ENCODE data around the gene AMBP.
A peak's percentile ranks its signal among the peaks of the same experiment; 100 is the strongest.

Gene AMBP

GRCh38 chr9:114090798-114091197, 12.7 kb upstream of the AMBP start:
- Histone ChIP-seq H2BK5ac (ENCODE audit: low read length) (no peak overlapping the region), H3K4ac (ENCODE audit: low read length) (no peak overlapping the region), H3K27ac (replicated peaks; ENCODE audit: low read length) (no peak overlapping the region), H3K4me3 (ENCODE audit: low read length in 2 of 2) (no peak overlapping the region), H2BK15ac (ENCODE audit: low read length) (no peak overlapping the region), H4K91ac (ENCODE audit: low read depth, low read length, poor library complexity) (no peak overlapping the region), H3K9me3 (replicated peaks in 1 of 2; ENCODE audit: control insufficient read depth in 2 of 2, insufficient read depth in 1 of 2, low read depth in 1 of 2, low read length in 2 of 2) (no peaks in the 10 kb centered on the region), H3K23ac (ENCODE audit: low read depth, low read length, poor library complexity) (no peak overlapping the region), H2AK5ac (ENCODE audit: low read depth, low read length) (no peak overlapping the region), H4K8ac (ENCODE audit: low read depth, low read length) (no peak overlapping the region), H3K9ac (ENCODE audit: low read depth, low read length, poor library complexity) (no peak overlapping the region), H3K79me1 (ENCODE audit: low read depth, low read length) (no peaks in the 10 kb centered on the region), H3K4me2 (ENCODE audit: insufficient read depth, low read length, poor library complexity, severe bottlenecking) (no peak overlapping the region), H3K18ac (ENCODE audit: low read length) (no peak overlapping the region), H2BK120ac (ENCODE audit: low read depth, low read length) (no peak overlapping the region), H2BK12ac (ENCODE audit: low read length) (no peak overlapping the region), H3K36me3 (replicated peaks in 1 of 2; ENCODE audit: control insufficient read depth in 2 of 2, insufficient read depth in 2 of 2, low read length in 2 of 2) (no peaks in the 10 kb centered on the region), H3K4me1 (ENCODE audit: control insufficient read depth in 2 of 2, insufficient read depth in 1 of 2, low read depth in 1 of 2, low read length in 2 of 2) (no peaks in the 10 kb centered on the region), H3K14ac (ENCODE audit: low read length) (no peak overlapping the region), H3K27me3 (ENCODE audit: control insufficient read depth in 3 of 3, insufficient read depth in 3 of 3, low read depth in 1 of 3, low read length in 3 of 3) (peaks cover 0 to 40% (median 0%) of the 10 kb centered on the region in 3 experiments), H2AFZ (ENCODE audit: low read length) (no peak overlapping the region)
- WGBS, 2 donors (ENCODE audit: extremely low coverage in 2 of 2, insufficient read length in 2 of 2, insufficient replicate concordance in 1 of 2) = no CpG with 5 or more reads among the region's 4 CpGs
- no peak for DNase-seq (ENCODE audit: low spot score)

GRCh38 chr9:114089206-114089840, 11.2 kb upstream of the AMBP start:
- no peak overlapping the region for H4K8ac ChIP-seq (ENCODE audit: low read depth, low read length)
- H3K23ac ChIP-seq (ENCODE audit: low read depth, low read length, poor library complexity) = no peak overlapping the region
- peak overlapping the region; percentile 91 for H3K14ac ChIP-seq (ENCODE audit: low read length)
- H3K4me2 ChIP-seq (ENCODE audit: insufficient read depth, low read length, poor library complexity, severe bottlenecking) = no peak overlapping the region
- no peak overlapping the region for H4K91ac ChIP-seq (ENCODE audit: low read depth, low read length, poor library complexity)
- no peak overlapping the region for H3K4ac ChIP-seq (ENCODE audit: low read length)
- H3K27ac ChIP-seq (replicated peaks; ENCODE audit: low read length) = no peak overlapping the region
- H3K36me3 ChIP-seq (replicated peaks in 1 of 2; ENCODE audit: control insufficient read depth in 2 of 2, insufficient read depth in 2 of 2, low read length in 2 of 2) = no peaks in the 10 kb centered on the region
- H3K4me1 ChIP-seq (ENCODE audit: control insufficient read depth in 2 of 2, insufficient read depth in 1 of 2, low read depth in 1 of 2, low read length in 2 of 2) = no peaks in the 10 kb centered on the region
- no peaks in the 10 kb centered on the region for H3K79me1 ChIP-seq (ENCODE audit: low read depth, low read length)
- no peak overlapping the region for H2AFZ ChIP-seq (ENCODE audit: low read length)
- no peak overlapping the region for H3K9ac ChIP-seq (ENCODE audit: low read depth, low read length, poor library complexity)
- H2AK5ac ChIP-seq (ENCODE audit: low read depth, low read length) = peak overlapping the region; percentile 51
- H2BK12ac ChIP-seq (ENCODE audit: low read length) = no peak overlapping the region
- H3K27me3 ChIP-seq (ENCODE audit: control insufficient read depth in 3 of 3, insufficient read depth in 3 of 3, low read depth in 1 of 3, low read length in 3 of 3) = peaks cover 0 to 41% (median 0%) of the 10 kb centered on the region in 3 experiments
- WGBS, 2 donors (ENCODE audit: extremely low coverage in 2 of 2, insufficient read length in 2 of 2, insufficient replicate concordance in 1 of 2) = no CpG with 5 or more reads among the region's 4 CpGs
- H2BK5ac ChIP-seq (ENCODE audit: low read length) = peak overlapping the region; percentile 19
- no peak overlapping the region for H3K4me3 ChIP-seq (ENCODE audit: low read length in 2 of 2)
- H2BK120ac ChIP-seq (ENCODE audit: low read depth, low read length) = peak overlapping the region; percentile 21
- H3K9me3 ChIP-seq (replicated peaks in 1 of 2; ENCODE audit: control insufficient read depth in 2 of 2, insufficient read depth in 1 of 2, low read depth in 1 of 2, low read length in 2 of 2) = no peaks in the 10 kb centered on the region
- no peak for DNase-seq (ENCODE audit: low spot score)
- H2BK15ac ChIP-seq (ENCODE audit: low read length) = no peak overlapping the region
- peak overlapping the region; percentile 15 for H3K18ac ChIP-seq (ENCODE audit: low read length)

- Histone ChIP-seq H3K14ac (ENCODE audit: low read length) (peak overlapping the region; percentile 39), H3K79me1 (ENCODE audit: low read depth, low read length) (no peaks in the 10 kb centered on the region), H3K23ac (ENCODE audit: low read depth, low read length, poor library complexity) (no peak overlapping the region), H2BK15ac (ENCODE audit: low read length) (no peak overlapping the region), H3K27me3 (ENCODE audit: control insufficient read depth in 3 of 3, insufficient read depth in 3 of 3, low read depth in 1 of 3, low read length in 3 of 3) (peaks cover 0 to 44% (median 0%) of the 10 kb centered on the region in 3 experiments), H3K4me3 (ENCODE audit: low read length in 2 of 2) (no peak overlapping the region), H2AK5ac (ENCODE audit: low read depth, low read length) (no peak overlapping the region), H4K8ac (ENCODE audit: low read depth, low read length) (no peak overlapping the region), H4K91ac (ENCODE audit: low read depth, low read length, poor library complexity) (no peak overlapping the region), H3K4me1 (ENCODE audit: control insufficient read depth in 2 of 2, insufficient read depth in 1 of 2, low read depth in 1 of 2, low read length in 2 of 2) (no peaks in the 10 kb centered on the region), H3K18ac (ENCODE audit: low read length) (no peak overlapping the region), H2AFZ (ENCODE audit: low read length) (no peak overlapping the region), H2BK5ac (ENCODE audit: low read length) (peak overlapping the region; percentile 19), H2BK12ac (ENCODE audit: low read length) (no peak overlapping the region), H3K9ac (ENCODE audit: low read depth, low read length, poor library complexity) (no peak overlapping the region), H2BK120ac (ENCODE audit: low read depth, low read length) (no peak overlapping the region), H3K4me2 (ENCODE audit: insufficient read depth, low read length, poor library complexity, severe bottlenecking) (no peak overlapping the region), H3K27ac (replicated peaks; ENCODE audit: low read length) (no peak overlapping the region), H3K4ac (ENCODE audit: low read length) (no peak overlapping the region), H3K36me3 (replicated peaks in 1 of 2; ENCODE audit: control insufficient read depth in 2 of 2, insufficient read depth in 2 of 2, low read length in 2 of 2) (no peaks in the 10 kb centered on the region), H3K9me3 (replicated peaks in 1 of 2; ENCODE audit: control insufficient read depth in 2 of 2, insufficient read depth in 1 of 2, low read depth in 1 of 2, low read length in 2 of 2) (no peaks in the 10 kb centered on the region)
- no peak for DNase-seq (ENCODE audit: low spot score)
- WGBS, 2 donors (ENCODE audit: extremely low coverage in 2 of 2, insufficient read length in 2 of 2, insufficient replicate concordance in 1 of 2) = no CpG with 5 or more reads among the region's 7 CpGs
These were observed 10.6 kb upstream of the AMBP start for GRCh38 chr9:114088571-114089170.

- Histone ChIP-seq H4K8ac (ENCODE audit: low read depth, low read length) (no peak overlapping the region), H4K91ac (ENCODE audit: low read depth, low read length, poor library complexity) (no peak overlapping the region), H2BK5ac (ENCODE audit: low read length) (no peak overlapping the region), H3K14ac (ENCODE audit: low read length) (no peak overlapping the region), H3K23ac (ENCODE audit: low read depth, low read length, poor library complexity) (no peak overlapping the region), H2BK15ac (ENCODE audit: low read length) (no peak overlapping the region), H3K36me3 (replicated peaks in 1 of 2; ENCODE audit: control insufficient read depth in 2 of 2, insufficient read depth in 2 of 2, low read length in 2 of 2) (no peaks in the 10 kb centered on the region), H3K27ac (replicated peaks; ENCODE audit: low read length) (no peak overlapping the region), H3K4ac (ENCODE audit: low read length) (no peak overlapping the region), H2BK12ac (ENCODE audit: low read length) (no peak overlapping the region), H3K4me1 (ENCODE audit: control insufficient read depth in 2 of 2, insufficient read depth in 1 of 2, low read depth in 1 of 2, low read length in 2 of 2) (peaks cover 0 to under 1% of the 10 kb centered on the region in 2 donors), H3K9ac (ENCODE audit: low read depth, low read length, poor library complexity) (no peak overlapping the region), H3K4me3 (ENCODE audit: low read length in 2 of 2) (no peak overlapping the region), H2AK5ac (ENCODE audit: low read depth, low read length) (no peak overlapping the region), H3K79me1 (ENCODE audit: low read depth, low read length) (no peaks in the 10 kb centered on the region), H3K9me3 (replicated peaks in 1 of 2; ENCODE audit: control insufficient read depth in 2 of 2, insufficient read depth in 1 of 2, low read depth in 1 of 2, low read length in 2 of 2) (no peaks in the 10 kb centered on the region), H2AFZ (ENCODE audit: low read length) (no peak overlapping the region), H3K27me3 (ENCODE audit: control insufficient read depth in 3 of 3, insufficient read depth in 3 of 3, low read depth in 1 of 3, low read length in 3 of 3) (peaks cover 0 to 37% (median 0%) of the 10 kb centered on the region in 3 experiments), H3K4me2 (ENCODE audit: insufficient read depth, low read length, poor library complexity, severe bottlenecking) (no peak overlapping the region), H3K18ac (ENCODE audit: low read length) (no peak overlapping the region), H2BK120ac (ENCODE audit: low read depth, low read length) (no peak overlapping the region)
- no CpG with 5 or more reads among the region's 7 CpGs for WGBS, 2 donors (ENCODE audit: extremely low coverage in 2 of 2, insufficient read length in 2 of 2, insufficient replicate concordance in 1 of 2)
- no peak for DNase-seq (ENCODE audit: low spot score)
These were observed 9.6 kb upstream of the AMBP start for GRCh38 chr9:114087721-114088120.
